HepG2 (cell line): ENCODE results near the gene STARD8. TPM values are rescaled to one million over a fixed set of nuclear protein-coding genes. Genes with fewer than 3 reads are reported as not detected.

ENCODE experiments used
- ATAC-seq: fragments of 200-7000 bp; cut with Tn5 transposase; 3 replicates; pipeline ENCODE4 v1.9.1; 2020; ENCODE audit warnings: mild to moderate bottlenecking, moderate library complexity
- BruUV-seq: library from RNA; stranded (reverse); fragments of 400-500 nt; replicated peaks from 2 replicates; lab custom pipeline; 2021; lab: Mats Ljungman, UMichigan
- CTCF ChIA-PET: fragments of 300-600 bp; formaldehyde crosslinking; extraction: SDS; loops from one replicate; lab custom pipeline; 2021; ENCODE audit warnings: low total read pairs, inconsistent platforms, low intra/inter-chr PET ratio; lab: Yijun Ruan, JAX
- POLR2A ChIA-PET: fragments of 350-600 bp; sonication (Branson Sonifier 250); formaldehyde crosslinking; loops from one replicate; lab custom pipeline; 2020; ENCODE audit warnings: antibody characterized with exemption, inconsistent platforms; lab: Yijun Ruan, JAX
- DNase-seq: peaks from one replicate; pipeline ENCODE4 v3.0.0-alpha.2; 2015; ENCODE audit warnings: low spot score
- FAIRE-seq: peaks from 3 replicates; lab custom pipeline; 2011; peaks lifted over from hg19 to GRCh38; lab: Jason Lieb, UNC
- H2AFZ ChIP-seq: one replicate; pipeline ENCODE4 v1.6.1; 2011; ENCODE audit warnings: low read length, inconsistent platforms
- H3K27ac ChIP-seq: fragments of 300-600 bp; 3 replicates; pipeline ENCODE4 v1.8.0; 2011; ENCODE audit warnings: mixed run types, mild to moderate bottlenecking, mixed read lengths, low read length, inconsistent platforms; ENCODE audit not compliant: insufficient read depth; ENCODE audit errors: extremely low read length
- H3K27me3 ChIP-seq, 2 experiments: fragments of 200-600 bp in 1 of 2; 2 replicates in 1 of 2; 3 replicates in 1 of 2; pipeline versions ENCODE4 v1.6.0 to v1.8.0; 2011; ENCODE audit warnings: low read length in 2 of 2, mild to moderate bottlenecking in 2 of 2, moderate library complexity in 2 of 2, inconsistent platforms in 1 of 2; ENCODE audit not compliant: insufficient read depth in 2 of 2, control insufficient read depth in 1 of 2
- H3K36me3 ChIP-seq, 2 experiments: fragments of 200-600 bp in 1 of 2; replicated peaks in 1 of 2; 2 replicates in 1 of 2; 3 replicates in 1 of 2; pipeline versions ENCODE4 v1.5.1 to v1.8.0; 2011; ENCODE audit warnings: low read length in 2 of 2, inconsistent platforms in 1 of 2; ENCODE audit not compliant: insufficient read depth in 2 of 2, control insufficient read depth in 1 of 2
- H3K4me1 ChIP-seq: 2 replicates; pipeline ENCODE4 v1.5.1; 2012; ENCODE audit warnings: low read length, inconsistent platforms; ENCODE audit not compliant: insufficient read depth
- H3K4me2 ChIP-seq: 2 replicates; pipeline ENCODE4 v1.6.0; 2011; ENCODE audit warnings: low read depth, low read length, inconsistent platforms
- H3K4me3 ChIP-seq, 3 experiments: fragments of 200-600 bp in 1 of 3; sonication (generic), shearing (Covaris generic) in 1 of 3; replicated peaks in 1 of 3; 2 replicates each; pipeline ENCODE4 v1.5.1; 2011 to 2016; ENCODE audit warnings: low read length in 3 of 3, inconsistent platforms in 2 of 3, low read depth in 2 of 3, mild to moderate bottlenecking in 2 of 3, control low read depth in 1 of 3, mixed read lengths in 1 of 3; ENCODE audit not compliant: insufficient read depth in 1 of 3
- H3K79me2 ChIP-seq: one replicate; pipeline ENCODE4 v1.6.1; 2011; ENCODE audit warnings: low read length, inconsistent platforms; ENCODE audit not compliant: insufficient read depth
- H3K9ac ChIP-seq: 2 replicates; pipeline ENCODE4 v1.6.0; 2011; ENCODE audit warnings: mild to moderate bottlenecking, low read depth, low read length, inconsistent platforms; ENCODE audit not compliant: insufficient read depth
- H3K9me3 ChIP-seq: 2 replicates; pipeline ENCODE4 v1.5.1; 2012; ENCODE audit warnings: mild to moderate bottlenecking, low read length
- H4K20me1 ChIP-seq: 2 replicates; pipeline ENCODE4 v1.6.0; 2011; ENCODE audit warnings: inconsistent platforms, mild to moderate bottlenecking, low read length, moderate library complexity; ENCODE audit not compliant: insufficient read depth
- DZIP1 ChIP-seq: sonication (generic); formaldehyde crosslinking; IDR thresholded peaks from 2 replicates; pipeline ENCODE4 v1.5.0; 2020; ENCODE audit warnings: mild to moderate bottlenecking, missing genetic modification reagents
- HES4 ChIP-seq: sonication (generic); formaldehyde crosslinking; IDR thresholded peaks from 2 replicates; pipeline ENCODE4 v1.9.0; 2021; ENCODE audit warnings: mild to moderate bottlenecking, missing genetic modification reagents, borderline replicate concordance
- HNRNPK ChIP-seq: fragments of 200-400 bp; formaldehyde crosslinking; IDR thresholded peaks from 2 replicates; pipeline ENCODE4 v1.6.1; 2018; ENCODE audit warnings: low read length, low read depth, moderate library complexity, mild to moderate bottlenecking; ENCODE audit not compliant: poor library complexity, severe bottlenecking
- KLF16 ChIP-seq, 2 experiments: sonication (generic) in 1 of 2; formaldehyde crosslinking in 1 of 2; IDR thresholded peaks; 2 replicates each; pipeline versions ENCODE4 v1.6.1 to v1.8.0; 2016 to 2023; ENCODE audit warnings: missing genetic modification reagents in 2 of 2, missing compliant biosample characterization in 1 of 2
- MNT ChIP-seq: fragments of 450-650 bp; IDR thresholded peaks from 2 replicates; pipeline ENCODE4 v1.6.1; 2016
- MYC ChIP-seq: sonication (generic); formaldehyde crosslinking; IDR thresholded peaks from 2 replicates; pipeline ENCODE4 v1.9.0; 2021; ENCODE audit warnings: missing genetic modification reagents, borderline replicate concordance
- SOX13 ChIP-seq, 3 experiments: fragments of 450-650 bp in 1 of 3; sonication (generic) in 1 of 3; formaldehyde crosslinking in 1 of 3; IDR thresholded peaks in 2 of 3; conservative IDR thresholded peaks in 1 of 3; 2 replicates each; pipeline versions ENCODE4 v1.5.0 to v1.6.1; 2016 to 2020; ENCODE audit warnings: antibody characterized with exemption in 1 of 3, mild to moderate bottlenecking in 1 of 3, missing compliant biosample characterization in 1 of 3, missing genetic modification reagents in 1 of 3, moderate library complexity in 1 of 3
- U2AF1 ChIP-seq: fragments of 200-400 bp; formaldehyde crosslinking; optimal IDR thresholded peaks from 2 replicates; pipeline ENCODE3; 2017; ENCODE audit warnings: mild to moderate bottlenecking, low read depth, low read length
- ZNF317 ChIP-seq: sonication (generic); formaldehyde crosslinking; IDR thresholded peaks from 2 replicates; pipeline ENCODE4 v1.5.0; 2020; ENCODE audit warnings: mild to moderate bottlenecking, missing genetic modification reagents
- ZNF839 ChIP-seq: sonication (generic); formaldehyde crosslinking; IDR thresholded peaks from 2 replicates; pipeline ENCODE4 v1.4.0; 2020; ENCODE audit warnings: missing genetic modification reagents, mild to moderate bottlenecking, borderline replicate concordance
- ZXDC ChIP-seq: sonication (generic); formaldehyde crosslinking; IDR thresholded peaks from 2 replicates; pipeline ENCODE4 v1.5.0; 2020; ENCODE audit warnings: mild to moderate bottlenecking, missing genetic modification reagents
- WGBS: methylation state at CpG from one replicate; pipeline ENCODE4 v1.1.6; 2017; ENCODE audit warnings: low lambda C conversion rate; 5-methylcytosine and 5-hydroxymethylcytosine counted together
- in situ Hi-C: cut with HindIII; loops from 2 replicates; pipeline ENCODE4 v1.10.0; 2017; ENCODE audit warnings: low pct_unique_long_range_greater_than_20kb; ENCODE audit not compliant: extremely low pct_ligation_motif_present
- intact Hi-C: fragments of 100-400 bp; cut with micrococcal nuclease; formaldehyde crosslinking; loops from one replicate; pipeline ENCODE4 v1.10.0; 2022; ENCODE audit not compliant: unreplicated experiment
- polyA plus RNA-seq, 8 experiments: library from polyadenylated mRNA; depleted of rRNA in 3 of 8; stranded (reverse) in 7 of 8; unstranded in 1 of 8; fragments of >200 nt; fragmentation: Illumina TruSeq in 4 of 8; extraction: Trizol in 4 of 8; gene quantifications; 2 replicates each; pipeline versions ENCODE4 v1.2.1 to v1.2.3, GENCODE V29; 2011 to 2016; ENCODE audit warnings: low read depth in 4 of 8, missing spikeins in 1 of 8, mixed read lengths in 1 of 8; ENCODE audit not compliant: insufficient read depth in 1 of 8
- total RNA-seq, 5 experiments: library from RNA; depleted of rRNA; stranded (reverse); fragments of >200 nt; fragmentation: Illumina TruSeq; extraction: Trizol; gene quantifications; 2 replicates each; pipeline ENCODE4 v1.2.3, GENCODE V29; 2016; ENCODE audit warnings: low read depth in 1 of 5
- TF ChIP-seq, protein P1 (sequence below): sonication (generic); formaldehyde crosslinking; IDR thresholded peaks from 2 replicates; pipeline ENCODE4 v1.5.0; 2020; ENCODE audit warnings: mild to moderate bottlenecking, low read depth, missing genetic modification reagents, borderline replicate concordance

The STARD8 gene
- total and polyA plus RNA-seq, 2 of the 13 experiments (the other 11 are each of a cell fraction or from before 2014, with no cell fraction given), result 0.02 to 0.09 TPM

DNA sequence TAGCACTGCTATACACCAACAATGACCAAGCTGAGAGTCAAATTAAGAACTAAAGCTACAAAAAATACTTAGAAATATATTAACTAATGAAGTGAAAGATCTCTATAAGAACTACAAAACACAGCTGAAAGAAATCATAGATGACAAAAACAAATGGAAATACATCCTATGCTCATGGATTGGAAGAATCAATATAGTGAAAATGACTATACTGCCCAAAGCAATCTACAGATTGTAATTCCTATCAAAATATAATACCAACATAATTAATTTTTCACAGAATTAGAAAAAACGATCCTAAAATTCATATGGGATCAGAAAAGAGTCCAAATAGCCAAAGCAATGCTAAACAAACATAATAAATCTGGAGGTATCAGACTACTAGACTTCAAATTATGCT is 87.8 kb downstream of the STARD8 start:
- Histone ChIP-seq H3K9me3 (no peaks in the 10 kb centered on the region), H4K20me1 (no peaks in the 10 kb centered on the region), H3K4me2 (no peak overlapping the region), H3K79me2 (no peaks in the 10 kb centered on the region), H3K4me1 (no peaks in the 10 kb centered on the region), H3K36me3 (no peaks in the 10 kb centered on the region), H2AFZ (no peak overlapping the region), H3K27ac (no peak overlapping the region), H3K27me3 (no peaks in the 10 kb centered on the region), H3K9ac (no peak overlapping the region), H3K4me3 (no peak overlapping the region)
- no TSS peak for BruUV-seq
- no peak for FAIRE-seq
- 3% methylated on average over 1 of the region's 1 CpG for WGBS
- DNase-seq, result no peak
- no peak for ATAC-seq
- in situ Hi-C loops, result no loop called here
- POLR2A ChIA-PET, result no interaction called here
- CTCF ChIA-PET, result no interaction called here
- intact Hi-C loops, result loop anchor here (10.0 kb wide), 1 partner anchor 480 kb away; no protein-coding TSS in a partner anchor
- TF ChIP-seq ZNF317 (CRISPR knock-in tag) (no peak), MNT (no peak), DZIP1 (CRISPR knock-in tag) (no peak), MYC (CRISPR knock-in tag) (no peak), HNRNPK (no peak), HES4 (CRISPR knock-in tag) (no peak), ZNF839 (CRISPR knock-in tag) (no peak), ZXDC (CRISPR knock-in tag) (no peak), KLF16 (CRISPR knock-in tag; IDR thresholded peaks at IDR 0.05) (no peak), SOX13 (IDR thresholded peaks at IDR 0.05) (no peak), SOX13 (CRISPR knock-in tag; conservative IDR thresholded peaks at IDR 0.05 in 1 of 2, IDR thresholded peaks at IDR 0.05 in 1 of 2) (no peak), U2AF1 (no peak)
- TF ChIP-seq, protein P1, sequence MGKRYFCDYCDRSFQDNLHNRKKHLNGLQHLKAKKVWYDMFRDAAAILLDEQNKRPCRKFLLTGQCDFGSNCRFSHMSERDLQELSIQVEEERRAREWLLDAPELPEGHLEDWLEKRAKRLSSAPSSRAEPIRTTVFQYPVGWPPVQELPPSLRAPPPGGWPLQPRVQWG (CRISPR knock-in tag), result no peak
